Pons (tissue), 1 donor: ENCODE data around the gene PARP11.
"Not testable (repeated sequence)": the region's sequence is repeated elsewhere in the genome, so short reads cannot be mapped to it uniquely, and the experiment has no call there.

Source experiments
- DNase-seq: peaks from one replicate; pipeline ENCODE4 v3.0.0-alpha.2; 2016; ENCODE audit warnings: low spot score

PARP11 gene

DNA sequence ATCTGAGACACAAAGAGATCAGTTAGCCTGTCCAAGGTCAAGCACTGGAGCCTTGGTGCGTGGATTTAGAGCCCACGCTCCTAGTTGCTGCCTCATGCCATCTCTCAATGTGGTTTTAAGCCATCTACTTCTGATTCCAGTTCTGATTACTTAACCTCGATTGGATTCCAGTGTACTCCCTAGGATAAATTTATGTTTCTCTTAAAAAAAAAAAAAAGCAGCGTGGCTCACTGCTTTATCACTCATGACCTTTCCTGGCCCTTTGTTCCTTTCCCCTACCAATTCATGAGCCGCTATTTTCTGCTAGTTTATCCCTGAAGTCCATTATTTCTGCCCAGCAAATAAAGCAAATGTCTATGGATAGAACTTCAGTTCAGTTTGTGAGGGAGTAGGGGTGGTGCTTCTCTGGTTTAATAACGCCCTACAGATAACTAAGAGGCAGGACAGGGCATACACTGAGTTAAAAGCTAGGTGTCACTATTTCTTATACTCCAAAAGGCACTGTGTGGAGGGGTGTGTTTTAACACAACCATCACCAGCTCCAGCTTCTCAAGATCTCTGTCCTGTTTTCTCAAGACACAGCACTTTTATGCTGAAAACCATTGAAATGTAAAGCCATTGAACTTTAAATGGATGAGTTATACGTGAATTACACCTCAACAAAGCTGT, 9.8 kb upstream of the PARP11 start:
- DNase-seq = no peak

DNA sequence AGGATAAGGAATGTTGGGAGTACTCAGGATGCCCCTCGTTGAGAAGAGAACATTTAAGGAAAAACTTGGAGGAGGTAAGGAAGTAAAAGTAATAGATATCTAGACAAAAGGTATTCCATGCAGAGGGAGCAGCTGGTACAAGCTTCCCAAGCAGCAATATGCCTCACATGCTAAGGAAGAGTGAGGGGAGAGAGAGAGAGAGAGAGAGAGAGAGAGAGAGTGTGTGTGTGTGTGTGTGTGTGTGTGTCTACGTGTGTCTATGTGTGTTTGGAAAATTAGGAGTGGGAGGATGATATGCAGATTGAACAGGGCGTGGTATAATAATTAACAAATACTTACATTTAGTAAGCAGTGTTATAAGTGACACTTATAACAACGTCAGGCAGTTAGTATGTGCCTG, 9.2 kb upstream of the PARP11 start:
- no peak for DNase-seq

DNA sequence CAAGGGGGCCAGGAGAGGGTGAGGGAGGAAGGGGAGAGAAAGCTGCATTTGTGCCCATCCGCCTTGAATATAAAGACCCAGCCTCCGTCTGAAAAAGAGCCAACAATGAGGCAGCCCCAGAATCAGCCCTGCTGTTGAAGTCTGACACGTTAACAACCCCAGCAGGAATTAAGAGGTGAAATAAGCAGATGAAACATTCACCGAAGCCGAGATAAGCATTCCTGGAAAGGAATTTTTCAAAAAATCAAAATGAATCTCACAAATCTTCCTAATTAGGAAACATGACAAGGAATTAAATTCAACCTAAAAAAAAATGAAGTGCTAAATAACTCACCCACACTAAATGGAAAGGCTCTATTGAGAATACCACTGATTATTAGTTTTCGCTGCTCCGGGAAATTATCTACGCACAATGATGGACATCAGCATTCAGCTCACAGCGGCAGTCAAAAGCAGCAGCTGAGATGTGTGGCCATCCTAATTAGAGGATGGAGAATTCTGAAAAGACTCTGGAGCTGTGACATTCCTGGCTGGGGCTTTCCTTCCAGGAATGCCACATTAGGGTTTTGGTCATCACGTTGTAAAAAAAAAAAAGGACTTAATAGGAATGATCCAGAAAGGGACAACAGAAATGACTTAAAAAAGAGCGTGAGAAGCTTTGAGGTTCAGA, 8.2 kb upstream of the PARP11 start:
- no peak for DNase-seq

DNA sequence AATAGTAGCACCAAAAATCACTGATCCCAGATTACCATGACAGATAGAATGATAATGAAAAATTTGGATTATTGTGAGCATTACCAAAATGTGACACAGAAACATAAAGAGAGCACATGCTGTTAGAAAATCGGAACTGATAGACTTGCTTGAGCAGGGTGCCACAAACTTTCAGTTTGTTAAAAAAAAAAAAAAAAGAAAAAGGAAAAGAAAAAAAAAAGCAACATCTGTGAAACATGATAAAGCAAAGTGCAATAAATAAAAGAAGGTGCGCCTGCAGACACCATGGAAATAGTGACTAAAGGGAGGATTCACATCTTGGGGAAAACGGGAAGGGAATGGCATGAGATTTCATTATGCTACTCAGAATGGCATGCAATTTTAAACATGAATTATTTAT, 6.6 kb upstream of the PARP11 start:
- no peak for DNase-seq

DNA sequence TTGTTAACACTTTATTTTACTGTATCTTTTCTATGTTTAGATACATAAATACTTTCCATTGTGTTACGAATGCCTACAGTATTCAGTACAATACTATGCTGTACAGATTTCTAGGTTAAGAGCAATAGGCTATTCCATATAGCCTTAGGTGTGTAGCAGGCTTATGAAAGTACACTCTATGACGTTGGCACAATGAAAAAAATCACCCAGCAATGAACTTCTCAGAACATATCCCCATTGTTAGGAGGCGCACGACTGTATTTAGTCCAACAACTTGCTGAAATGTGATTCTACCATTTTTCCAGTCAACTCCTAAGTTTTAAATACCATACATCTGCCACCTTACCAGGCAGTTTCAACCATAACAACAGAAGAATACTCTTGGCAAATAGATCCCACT, 1.8 kb downstream of the PARP11 start:
- no peak for DNase-seq

DNA sequence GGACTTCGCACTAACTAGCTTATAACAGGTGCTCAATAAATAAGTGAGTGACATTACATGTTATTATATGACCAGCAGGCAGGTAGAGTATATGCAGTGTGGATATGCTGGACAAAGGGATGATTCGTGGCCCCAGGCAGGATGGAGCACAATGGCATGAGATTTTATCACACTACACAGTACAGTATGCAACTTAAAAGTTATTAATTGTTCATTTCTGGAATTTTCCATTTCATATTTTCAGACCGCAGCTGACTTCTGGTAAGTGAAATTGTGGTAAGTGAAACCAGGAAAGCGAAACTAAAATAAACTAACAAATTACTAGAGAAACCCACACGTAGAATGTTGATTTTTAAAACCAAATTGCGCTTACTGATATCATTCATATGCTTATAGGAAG, 3.3 kb downstream of the PARP11 start:
- no peak for DNase-seq

DNA sequence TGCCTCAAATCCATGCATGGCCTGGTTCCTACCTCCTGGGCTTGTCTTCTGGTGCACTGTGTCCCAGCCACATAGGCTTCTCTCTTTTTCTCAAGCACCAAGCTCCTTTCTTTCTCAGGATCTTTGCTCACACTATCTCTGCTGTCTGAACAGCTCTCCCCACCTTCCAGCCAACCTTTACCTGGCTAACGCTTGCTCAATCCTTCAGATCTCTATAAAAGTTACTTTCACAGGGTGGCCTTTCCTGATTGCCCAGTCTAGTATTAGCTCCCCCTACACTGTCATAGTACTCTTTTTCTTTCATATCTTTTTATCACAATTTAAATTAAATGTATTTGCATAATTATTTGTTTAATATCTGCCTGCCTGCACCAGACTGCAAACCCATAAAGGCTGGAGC, 3.8 kb downstream of the PARP11 start:
- no peak for DNase-seq

DNA sequence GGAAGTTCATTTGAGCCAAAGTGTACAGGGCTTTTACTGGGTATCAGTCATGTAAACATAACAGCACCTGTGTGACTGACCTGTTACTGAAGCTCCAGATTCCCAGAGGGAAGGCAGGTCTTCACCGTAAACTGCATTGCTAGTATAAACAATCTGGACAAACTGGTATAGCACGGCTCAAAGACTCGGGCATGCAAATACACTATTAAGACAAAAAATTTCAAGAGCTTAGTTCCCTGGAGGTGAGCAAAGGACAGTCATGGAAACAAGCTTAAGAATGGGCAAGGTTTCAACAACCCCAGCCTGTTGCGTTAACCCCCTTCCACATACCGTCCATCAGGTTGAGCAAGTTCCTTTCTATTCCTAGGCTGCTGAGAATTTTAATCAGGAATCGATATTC, 9.4 kb downstream of the PARP11 start:
- no peak for DNase-seq

DNA sequence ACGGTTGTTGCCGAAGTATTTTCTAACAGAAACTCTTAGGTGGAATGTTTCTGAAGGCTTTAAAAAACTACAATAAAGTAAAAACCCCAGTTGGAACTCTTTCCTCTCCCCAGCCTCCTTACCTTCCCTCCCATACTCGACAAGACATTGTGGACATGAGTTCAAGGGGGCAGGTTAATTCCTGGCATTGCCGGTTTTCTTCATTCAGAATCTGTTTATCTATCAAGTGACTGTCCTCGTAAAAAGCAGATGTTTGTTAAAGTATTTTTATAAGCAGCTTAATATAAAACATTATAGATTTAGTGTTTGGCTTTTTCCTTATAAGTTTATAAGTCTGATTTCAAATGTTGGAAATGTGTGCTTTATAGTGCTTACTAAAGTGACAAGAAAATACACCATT, 30.7 kb downstream of the PARP11 start:
- DNase-seq = no peak

DNA sequence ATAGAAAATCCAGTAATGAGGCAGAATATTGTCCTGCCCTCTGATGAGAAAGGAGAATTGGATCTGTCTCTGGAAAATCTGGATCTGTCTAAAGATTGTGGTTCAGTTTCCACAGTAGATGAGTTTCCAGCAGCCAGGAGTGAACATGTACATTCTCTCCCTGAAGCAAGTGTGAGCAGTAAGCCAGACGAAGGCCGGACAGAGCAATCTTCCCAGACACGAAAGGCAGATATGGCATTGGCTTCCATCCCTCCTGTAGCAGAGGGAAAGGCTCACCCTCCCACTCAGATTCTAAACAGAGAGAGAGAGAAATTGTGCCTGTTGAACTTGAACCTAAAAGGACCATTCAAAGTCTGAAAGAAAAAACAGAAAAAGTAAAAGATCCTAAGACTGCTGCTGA, 31.4 kb downstream of the PARP11 start:
- no peak for DNase-seq

DNA sequence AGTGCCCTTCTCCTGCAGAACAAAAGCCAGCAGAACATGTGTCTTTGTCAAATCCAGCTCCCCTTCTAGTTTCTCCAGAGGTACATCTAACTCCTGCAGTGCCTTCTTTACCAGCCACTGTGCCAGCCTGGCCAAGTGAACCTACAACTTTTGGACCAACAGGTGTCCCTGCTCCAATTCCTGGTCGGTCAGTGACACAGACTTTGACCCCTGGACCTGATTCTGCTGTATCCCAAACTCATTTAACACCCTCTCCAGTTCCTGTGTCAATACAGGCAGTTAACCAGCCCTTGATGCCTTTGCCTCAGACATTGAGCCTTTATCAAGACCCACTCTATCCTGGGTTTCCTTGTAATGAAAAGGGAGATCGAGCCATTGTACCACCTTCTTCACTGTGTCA, 32.4 kb downstream of the PARP11 start:
- DNase-seq = not testable (repeated sequence)

DNA sequence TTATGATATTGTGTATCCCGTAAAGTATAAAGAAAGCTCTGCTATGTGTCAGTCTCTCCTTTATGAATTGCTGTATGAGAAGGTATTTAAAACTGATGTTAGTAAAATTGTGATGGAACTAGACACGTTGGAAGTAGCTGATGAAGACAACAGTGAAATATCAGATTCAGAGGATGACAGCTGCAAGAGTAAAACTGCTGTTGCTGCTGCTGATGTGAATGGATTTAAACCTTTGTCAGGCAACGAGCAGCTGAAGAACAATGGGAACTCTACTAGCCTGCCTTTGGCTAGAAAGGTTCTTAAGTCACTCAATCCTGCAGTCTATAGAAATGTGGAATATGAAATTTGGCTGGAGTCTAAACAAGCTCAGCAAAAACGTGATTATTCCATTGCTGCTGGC, 33.5 kb downstream of the PARP11 start:
- not testable (repeated sequence) for DNase-seq

DNA sequence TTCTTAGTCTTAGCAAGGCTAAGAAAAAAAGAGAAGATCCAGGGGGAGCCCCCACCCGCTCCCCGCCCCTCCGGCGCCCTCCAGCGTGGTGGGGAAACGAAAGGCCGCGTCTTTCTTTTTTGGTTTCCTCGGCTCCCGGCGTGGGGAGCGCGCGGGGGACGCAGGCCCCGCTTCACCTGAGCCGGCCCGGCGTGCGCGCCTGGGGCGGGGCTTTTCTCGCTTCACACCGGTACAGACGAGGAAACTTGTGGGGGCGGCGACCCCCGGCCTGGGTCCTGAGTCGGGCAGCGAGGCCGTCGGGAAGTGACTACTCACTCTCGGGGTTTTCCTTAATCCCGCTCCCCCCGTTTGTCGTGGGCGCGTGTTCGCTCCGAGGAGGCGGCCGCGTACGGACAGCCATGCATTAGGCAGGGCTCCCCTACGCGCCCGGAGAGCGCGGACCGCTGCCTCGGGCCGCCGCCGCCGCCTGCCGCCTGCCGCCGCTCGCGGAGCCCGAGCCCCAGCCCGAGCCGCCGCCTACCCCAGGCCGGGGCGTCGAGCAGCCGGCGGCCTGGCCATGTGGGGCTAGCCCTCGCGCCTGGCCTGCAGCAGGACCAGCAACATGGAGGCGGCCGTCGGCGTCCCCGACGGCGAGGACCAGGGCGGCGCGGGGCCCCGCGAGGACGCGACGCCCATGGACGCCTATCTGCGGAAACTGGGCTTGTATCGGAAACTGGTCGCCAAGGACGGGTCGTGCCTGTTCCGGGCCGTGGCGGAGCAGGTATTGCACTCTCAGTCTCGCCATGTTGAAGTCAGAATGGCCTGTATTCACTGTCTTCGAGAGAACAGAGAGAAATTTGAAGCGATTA, 34.3 kb downstream of the PARP11 start:
- DNase-seq = not testable (repeated sequence)

DNA sequence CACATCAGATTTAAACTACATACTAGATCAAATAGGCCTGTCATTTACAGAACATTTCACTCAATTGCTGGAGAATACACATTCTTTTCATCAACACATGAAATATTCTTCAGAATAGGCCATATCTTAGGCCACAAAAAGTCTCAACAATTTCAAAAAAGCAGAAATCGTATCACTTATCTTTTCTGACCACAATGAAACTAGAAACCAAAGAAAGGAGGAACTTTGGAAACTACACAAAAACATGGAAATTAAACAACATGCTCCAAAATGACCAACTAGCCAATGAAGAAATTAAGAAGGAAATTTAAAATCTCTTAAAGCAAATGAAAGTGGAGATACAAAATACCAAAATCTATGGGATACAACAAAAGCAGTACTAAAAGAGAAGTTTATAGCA, 35.1 kb downstream of the PARP11 start:
- no peak for DNase-seq

DNA sequence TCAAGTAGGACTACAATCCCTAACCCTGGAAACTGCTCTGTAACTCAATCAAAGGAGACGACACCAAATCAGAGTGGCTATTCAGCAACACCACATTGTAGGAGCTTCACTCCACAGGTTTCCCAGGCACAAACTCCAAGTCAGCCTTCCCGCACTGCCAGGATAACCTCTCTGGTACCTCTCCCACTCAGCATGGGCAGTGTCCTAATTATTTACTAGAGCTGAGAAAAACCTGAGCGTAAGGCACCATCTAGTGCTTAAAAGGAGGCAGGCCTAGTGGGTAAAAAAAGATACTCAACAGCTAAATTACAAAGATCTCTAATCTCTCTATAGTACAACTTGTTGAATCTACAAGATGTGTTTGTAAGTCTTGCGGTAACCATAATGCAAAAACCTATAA, 36.1 kb downstream of the PARP11 start:
- no peak for DNase-seq

DNA sequence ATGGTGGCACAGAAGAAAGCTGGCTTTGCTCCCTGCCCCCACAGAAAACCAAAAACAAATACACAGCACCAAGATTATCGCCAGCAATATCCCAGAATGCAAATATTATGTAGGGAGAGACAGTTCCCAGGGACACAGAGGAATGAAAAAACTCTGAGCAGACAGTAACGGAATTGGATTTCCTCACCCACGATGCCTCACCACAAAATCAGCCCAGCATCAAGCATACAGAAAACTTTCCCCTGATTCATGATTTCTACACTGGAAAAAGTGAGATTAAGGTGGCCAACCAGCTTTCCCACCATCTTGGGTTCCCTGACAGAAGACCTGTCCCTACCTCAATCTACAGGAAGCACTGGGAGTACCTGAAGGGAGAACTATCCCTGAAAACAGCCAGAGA, 36.6 kb downstream of the PARP11 start:
- no peak for DNase-seq

DNA sequence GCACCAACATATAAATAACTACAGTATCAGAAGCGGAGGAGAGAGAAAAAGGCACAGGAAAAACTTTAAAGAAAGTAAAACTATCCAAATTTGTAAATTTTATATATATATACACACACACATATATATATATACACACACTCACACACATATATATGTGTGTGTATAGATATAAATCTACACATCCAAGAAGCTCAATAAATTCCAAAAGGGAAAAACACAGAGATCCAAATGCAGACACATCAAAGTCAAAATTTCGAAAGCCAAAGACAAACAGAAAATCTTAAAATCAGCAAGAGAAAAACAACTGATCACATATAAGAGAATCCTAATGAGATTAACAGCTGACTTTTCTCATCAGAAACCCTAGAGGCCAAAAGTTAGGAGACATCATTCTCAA, 37.3 kb downstream of the PARP11 start:
- DNase-seq = no peak

DNA sequence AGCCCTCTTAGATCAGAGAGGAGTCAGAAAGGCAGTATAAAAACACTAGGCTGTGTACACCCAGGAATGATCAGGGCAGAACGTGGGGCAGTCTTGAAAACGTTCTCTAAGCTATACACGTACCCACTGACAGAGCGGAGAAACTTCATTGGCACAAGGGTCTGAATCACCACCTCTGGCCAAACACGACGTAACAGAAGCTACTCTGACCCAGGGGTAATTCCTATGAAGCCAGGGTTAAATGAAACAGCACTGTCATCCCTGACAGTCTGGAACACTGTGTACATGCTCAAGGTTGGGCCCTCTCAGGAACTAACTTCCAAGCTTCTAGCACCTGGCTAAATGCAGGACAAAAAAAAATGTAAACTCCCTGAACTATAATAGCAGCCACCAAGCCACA, 38.4 kb downstream of the PARP11 start:
- no peak for DNase-seq

DNA sequence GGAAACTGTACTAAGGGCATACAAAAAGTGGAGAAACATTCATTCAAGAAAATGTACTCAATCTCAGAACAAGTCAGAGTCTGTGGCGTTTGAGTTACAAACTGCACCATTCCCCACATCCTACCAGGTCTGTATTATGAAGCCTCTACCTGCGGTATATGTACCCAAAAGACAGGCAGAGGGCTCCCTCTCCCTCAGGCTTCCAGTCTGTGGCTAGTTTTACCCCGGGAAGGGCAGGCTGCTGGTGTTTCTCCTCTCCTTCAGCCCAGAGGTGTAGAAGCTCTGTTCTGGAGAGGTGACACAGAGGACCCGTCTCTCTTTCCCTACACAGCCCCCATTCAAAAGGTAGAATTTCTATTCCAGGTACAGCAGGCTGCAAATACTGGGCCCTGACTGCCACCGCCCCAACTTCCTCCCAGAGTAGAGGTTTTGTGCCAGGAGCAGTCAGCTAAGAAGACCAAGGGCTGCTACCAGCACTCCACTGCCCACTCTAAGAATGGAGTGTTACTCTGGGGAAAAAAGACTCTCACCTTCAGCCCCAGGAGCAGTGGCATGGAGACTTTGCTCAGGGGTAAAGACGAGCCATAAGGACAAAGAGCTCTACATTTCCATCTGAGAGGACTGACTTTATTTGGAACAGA, 39.4 kb downstream of the PARP11 start:
- no peak for DNase-seq

DNA sequence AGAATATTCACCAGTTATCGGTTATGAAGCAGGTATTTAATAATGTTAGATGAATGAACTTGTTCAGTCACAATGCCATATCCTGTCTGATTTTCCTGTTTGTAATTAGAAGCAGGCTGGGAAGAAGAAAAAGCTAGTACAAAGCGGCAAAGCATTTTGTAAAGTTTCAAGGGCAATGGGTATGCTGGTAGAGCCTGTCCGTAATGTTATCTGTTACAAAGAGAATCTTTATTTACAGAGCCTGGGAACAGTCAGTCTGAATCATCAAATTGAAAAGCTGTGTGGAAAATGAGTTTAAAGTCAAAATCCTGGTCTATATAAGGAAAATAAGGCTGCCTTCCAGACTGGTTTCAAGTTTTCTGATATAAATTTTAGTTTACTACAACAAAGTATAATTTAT, 40.5 kb downstream of the PARP11 start:
- peak; percentile 13 for DNase-seq

DNA sequence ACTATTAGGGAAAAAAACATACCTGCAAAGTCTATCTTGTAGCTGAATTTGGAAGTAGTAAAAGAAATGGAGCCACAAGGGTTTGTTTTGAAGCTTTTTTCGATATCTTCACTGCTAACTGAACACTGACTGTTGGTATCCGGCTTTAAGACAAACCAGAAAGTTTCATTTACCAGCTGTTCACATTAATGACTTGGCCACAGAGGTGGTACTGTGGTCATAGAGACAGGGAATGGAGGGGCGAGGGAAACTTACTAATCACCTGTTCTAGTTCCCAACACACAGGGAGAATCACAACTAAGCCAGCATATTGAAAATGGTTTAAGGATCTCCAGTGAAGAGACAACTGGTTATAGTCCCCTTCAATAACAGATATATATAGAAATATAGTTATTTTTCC, 44.3 kb downstream of the PARP11 start:
- no peak for DNase-seq

DNA sequence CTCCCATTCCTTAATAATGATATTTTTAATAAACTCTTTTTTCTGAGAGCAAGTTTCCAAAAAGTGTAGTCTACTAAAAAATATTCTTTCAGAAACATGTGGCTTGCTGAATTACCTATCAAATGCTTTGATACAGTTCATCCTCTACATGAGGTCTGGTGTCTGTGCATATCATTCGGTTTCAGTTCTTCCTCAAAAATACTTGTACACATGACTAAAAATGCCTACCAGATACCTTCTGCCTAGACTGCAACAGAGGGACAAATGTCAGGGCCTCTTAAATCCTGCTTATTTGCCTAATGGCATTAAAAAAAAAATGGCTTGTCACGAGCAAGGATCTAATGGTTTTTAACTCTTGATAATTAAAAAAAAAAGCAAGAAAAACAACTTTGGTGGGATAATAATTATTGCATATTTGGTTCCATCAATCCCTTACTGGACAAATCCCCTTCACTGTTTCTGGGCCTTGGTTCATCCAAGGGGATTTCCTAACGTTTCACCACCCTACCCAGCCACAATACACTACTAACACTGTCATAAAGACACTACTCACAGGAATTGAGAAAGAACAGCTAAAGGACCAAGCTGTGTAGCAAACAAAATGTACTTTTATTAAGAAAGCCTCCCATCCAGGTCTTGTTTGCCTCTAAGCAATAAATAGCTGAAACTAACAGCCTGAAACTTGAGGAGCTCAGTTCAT, 45.7 kb downstream of the PARP11 start:
- DNase-seq = no peak
